GF-D8 (cell line): Measurements from ENCODE around the gene XPOT.
"Not testable (repeated sequence)": the region's sequence is repeated elsewhere in the genome, so short reads cannot be mapped to it uniquely, and the experiment has no call there.

Experiments used
- DNase-seq: peaks from one replicate; lab custom pipeline; 2025; lab: John Stamatoyannopoulos, UW

Gene XPOT

DNA sequence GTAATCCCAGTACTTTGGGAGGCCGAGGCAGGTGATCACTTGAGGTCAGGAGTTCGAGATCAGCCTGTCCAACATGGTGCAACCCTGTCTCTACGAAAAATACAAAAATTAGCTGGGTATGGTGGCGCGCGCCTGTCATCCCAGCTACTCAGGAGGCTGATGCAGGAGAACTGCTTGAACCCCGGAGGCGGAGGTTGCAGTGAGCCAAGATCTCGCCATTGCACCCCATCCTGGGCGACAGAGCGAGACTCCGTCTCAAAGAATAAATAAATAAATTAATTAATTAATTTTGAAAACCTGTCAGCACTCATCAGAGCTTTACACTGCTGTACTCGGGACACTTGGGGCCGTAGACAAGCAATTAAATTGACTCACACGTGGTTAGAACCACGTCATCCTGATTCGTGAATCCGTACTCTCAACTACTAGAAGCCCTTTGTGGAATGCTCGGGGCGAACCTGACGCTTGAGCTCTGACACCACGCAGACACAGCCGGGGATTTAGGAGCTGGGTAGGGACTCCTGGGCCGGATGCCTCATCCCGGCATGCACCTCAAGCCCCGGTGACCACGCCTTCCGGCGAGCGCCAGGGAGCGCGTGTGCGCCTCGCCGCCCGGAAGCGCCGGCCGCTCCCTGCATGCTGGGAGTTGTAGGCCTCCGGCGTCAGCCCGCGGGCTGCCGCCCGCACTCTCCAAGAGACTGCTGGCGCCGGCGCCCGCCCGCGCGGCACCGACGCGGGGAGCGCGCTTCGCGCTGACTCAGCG lies at the start of gene XPOT:
TSS of gene XPOT (plus strand) at position 686 of the 763 bp plus-strand sequence. CDS start 5,644 bp downstream, outside the sequence.
- peak; percentile 85 for DNase-seq

GRCh38 chr12:64356209-64356608 lies 48.0 kb upstream of the XPOT start:
- DNase-seq, result not testable (repeated sequence)

GRCh38 chr12:64361173-64361572 lies 43.0 kb upstream of the XPOT start:
- not testable (repeated sequence) for DNase-seq

GRCh38 chr12:64362721-64363305 lies 41.4 kb upstream of the XPOT start:
- DNase-seq, result no peak

- no peak for DNase-seq
Observed at GRCh38 chr12:64383675-64384074, 20.5 kb upstream of the XPOT start.

DNA sequence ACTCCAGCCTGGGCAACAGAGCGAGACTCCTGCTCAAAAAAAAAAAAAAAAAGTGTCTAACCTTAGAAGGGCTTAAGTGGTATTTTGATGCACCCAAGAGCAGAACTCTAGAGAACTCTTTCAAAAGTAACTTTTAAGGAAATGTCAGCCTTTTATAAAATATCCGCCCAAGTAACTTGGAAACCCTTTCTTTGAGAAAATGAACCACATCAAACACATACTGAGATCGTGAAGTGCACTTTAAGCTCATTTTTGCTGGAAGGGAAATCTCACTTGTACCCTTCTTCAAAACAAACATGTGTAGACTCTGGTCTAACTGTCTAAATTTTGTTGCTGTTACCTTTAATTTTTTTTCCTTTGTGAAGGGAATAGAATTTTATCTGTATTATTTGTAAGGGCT lies 19.2 kb upstream of the XPOT start:
- DNase-seq, result no peak

- DNase-seq, result no peak
Observed at GRCh38 chr12:64385468-64385867, 18.7 kb upstream of the XPOT start.

DNA sequence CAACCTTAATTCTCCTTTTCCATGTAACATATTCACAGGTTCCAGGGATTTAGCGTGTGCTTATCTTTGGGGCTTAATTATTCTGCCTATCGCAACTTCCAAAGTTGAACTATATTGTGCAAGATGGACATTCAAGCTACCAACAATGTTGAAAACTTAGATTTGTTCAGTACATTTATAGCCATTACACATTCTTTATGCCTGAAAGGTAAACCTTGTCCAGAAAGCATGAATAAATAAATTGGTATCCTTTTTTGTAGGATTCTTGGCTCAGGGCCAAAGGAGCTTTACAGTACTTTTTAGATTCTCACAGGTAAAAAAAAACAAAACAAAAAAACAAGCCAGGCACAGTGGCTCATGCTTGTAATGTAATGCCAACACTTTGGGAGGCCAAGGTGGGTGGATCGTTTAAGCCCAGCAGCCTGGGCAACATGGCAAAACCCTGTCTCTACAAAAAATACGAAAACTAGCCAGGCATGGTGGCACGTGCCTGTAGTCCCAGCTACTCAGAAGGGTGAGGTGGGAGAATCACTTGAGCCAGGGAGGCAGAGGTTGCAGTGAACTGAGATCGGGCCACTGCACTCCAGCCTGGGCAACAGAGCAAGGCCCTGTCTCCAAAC lies 16.9 kb upstream of the XPOT start:
- no peak for DNase-seq

DNA sequence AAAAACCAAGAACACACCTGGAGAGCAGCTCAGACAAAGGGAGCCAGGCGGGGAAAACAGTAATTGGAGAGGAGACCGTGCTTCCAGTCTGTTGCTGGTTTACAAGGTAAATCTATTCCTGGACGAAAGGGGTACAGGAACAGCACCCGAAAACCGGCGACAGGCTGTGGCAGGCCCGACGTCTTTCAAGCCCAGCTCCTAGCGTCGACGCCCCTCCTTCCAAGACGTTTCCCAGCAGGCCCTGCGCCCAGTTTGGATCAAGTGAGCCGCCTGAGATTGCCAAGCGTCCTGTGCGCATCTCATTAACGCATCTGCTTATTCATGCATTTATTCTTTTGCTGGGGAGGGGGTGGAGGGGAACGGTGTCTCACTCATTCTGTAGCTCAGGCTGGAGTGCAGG lies 15.0 kb upstream of the XPOT start:
- DNase-seq, result no peak

DNA sequence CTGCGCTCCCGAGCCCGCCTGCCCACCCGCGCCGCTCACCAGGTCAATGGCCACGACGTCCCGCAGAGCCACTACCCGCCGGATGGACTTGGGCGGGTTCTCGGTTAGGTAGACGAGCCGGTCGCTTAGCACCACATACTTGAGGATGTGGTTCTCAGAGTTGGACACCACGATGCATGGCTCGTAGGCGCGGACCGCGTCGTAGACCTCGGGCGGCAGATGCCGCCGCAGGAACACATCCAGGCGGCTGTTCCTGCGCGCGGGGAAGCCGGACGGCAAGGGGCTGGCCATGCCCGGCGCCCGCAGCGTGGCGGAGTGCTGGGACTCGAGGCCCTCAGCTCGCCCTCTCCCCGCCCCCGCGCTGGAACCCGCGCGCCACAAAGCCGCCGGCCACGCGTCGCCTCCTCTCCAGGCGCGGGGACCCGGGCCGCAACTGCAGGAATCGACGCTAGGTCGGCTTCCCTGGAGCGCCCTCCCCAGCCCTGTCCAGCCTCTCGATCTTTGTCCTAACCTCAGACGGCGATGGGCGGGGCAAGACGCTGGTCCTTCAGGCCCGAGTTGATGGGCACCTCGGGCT lies 13.8 kb upstream of the XPOT start, which contains the start of gene C12orf56:
TSS of gene C12orf56 (minus strand) at position 484 of the 577 bp plus-strand sequence. CDS start at position 291, 193 bp downstream.
- DNase-seq, result no peak

DNA sequence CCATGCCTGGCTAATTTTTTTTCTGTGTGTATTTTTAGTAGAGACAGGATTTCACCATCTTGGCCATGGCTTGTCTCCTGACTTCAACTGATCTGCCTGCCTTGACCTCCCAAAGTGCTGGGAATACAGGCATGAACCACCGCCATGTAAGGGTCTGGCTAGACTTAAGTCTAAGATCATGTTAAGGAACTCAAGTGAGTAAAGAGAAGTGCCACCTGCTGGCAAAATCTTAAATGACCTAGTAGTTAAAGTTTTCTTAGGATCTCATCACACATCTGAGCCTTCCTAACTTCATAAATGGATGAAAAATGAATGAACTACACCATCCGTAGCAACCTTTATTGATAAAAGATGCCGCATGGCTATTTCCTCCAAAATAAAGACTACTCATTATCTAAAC lies 12.0 kb upstream of the XPOT start:
- no peak for DNase-seq

- no peak for DNase-seq
Observed at GRCh38 chr12:64395739-64396138, 8.5 kb upstream of the XPOT start.

DNA sequence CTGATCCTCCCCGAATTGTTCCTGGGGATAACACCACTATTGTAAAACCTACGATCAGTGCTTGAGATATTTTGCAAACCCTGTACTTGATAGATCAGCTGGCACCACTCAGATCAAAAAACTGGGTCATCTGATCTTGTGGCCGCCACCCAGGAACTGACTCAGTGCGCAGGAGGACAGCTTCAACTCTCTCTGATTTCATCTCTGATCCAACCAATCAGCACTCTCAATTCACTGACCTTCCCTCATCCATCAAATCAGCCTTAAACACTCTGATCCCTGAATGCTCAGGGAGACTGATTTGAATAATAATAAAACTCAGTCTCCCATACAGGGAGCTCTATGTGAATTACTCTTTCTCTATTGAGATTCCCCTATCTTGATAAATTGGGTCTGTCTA lies 4.2 kb upstream of the XPOT start:
- no peak for DNase-seq

DNA sequence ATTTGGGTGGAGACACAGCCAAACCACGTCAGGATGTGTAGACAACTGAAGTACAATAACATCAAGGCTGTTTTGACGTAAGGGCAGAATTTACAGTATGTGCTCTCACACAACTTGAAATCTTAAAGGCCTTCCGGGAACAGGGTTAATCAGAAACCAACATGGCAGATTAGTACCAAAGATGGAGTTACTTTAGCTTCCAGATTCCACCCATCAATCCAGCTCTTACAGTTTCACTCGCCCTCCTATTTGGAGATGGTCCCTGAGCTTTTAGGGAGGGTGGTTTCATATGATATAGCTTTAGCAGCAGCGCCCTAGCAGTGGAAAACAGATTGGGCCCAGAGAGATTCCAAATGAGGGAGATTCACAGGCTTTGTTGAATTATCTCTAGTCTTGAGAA lies 2.0 kb upstream of the XPOT start:
- DNase-seq, result no peak

GRCh38 chr12:64404470-64405256 lies 471 bp downstream of the XPOT start:
- peak; percentile 63 for DNase-seq

- no peak for DNase-seq
Observed at GRCh38 chr12:64407342-64408223, 3.4 kb downstream of the XPOT start.

DNA sequence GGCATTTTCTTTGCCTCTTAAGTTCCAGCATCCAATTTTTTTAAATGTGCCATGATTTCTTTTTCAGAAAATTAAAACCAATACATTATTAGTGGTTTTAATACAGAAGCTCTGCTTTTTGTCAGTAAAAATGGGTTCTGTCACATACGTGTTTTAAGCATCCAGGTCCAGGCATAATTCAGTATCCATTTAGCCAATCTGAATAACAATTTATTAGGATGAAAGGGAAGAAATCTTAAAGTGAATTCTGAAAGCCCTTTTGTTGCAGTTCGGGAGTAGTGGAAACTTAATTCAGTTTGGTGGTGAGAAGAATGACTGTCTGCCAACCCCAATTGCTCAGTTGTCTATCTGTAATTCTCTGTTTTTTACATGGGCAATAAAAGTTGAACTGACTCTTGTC lies 7.2 kb downstream of the XPOT start:
- no peak for DNase-seq

DNA sequence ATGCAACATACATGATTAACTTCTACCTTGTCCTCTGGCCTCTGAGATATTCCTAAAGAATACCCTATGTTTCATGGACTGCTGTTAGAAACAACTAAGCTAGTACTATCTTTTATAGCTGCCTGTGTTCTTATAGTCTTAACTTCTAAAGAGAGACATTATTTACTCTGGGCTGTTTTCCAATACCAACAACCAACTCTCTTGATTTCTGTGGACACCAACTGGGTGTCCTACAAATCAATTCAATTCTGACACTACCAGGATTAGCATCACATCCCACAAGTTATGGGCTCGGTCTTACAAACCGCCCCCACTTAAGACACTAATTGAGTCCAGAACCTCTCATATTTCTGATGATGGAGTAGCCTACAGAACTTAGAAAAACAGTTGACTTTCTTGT lies 8.3 kb downstream of the XPOT start:
- no peak for DNase-seq

DNA sequence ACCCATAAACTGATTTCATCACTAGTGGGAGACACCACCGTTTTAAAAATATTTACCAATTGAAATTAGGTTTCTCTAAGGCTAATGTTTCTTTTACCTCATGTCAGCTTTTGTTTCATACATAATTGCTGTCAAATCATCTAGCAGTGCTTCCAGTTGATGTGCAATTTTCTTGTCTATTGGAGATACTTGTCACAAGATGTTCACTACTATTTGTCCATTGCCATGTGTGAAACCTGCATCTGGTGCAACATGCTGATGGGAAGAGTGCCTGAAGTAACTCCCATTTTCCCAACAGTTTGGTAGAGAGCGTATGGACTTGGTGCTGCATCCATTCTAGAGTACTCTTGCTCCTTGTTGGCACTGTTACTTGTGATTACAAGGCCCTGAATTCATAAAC lies 9.7 kb downstream of the XPOT start:
- DNase-seq, result no peak

DNA sequence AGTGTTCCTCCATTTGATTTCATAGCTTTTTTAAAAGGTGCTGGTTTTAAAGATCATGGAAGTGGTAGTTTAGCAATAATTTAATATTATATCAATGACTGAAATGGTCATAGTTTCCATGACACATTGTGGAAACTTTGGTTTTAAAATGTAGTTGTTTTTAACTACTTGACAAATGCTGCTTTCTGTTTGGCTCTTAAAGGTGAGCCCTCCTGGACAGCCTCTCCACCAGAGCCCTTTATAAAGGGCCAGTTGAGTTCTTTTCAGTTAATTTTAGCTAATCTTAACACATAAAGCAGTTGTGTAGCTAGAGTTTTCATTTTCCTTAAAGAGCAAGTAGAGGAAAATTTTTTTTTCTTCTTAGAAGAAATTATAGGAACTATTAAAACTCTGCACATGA lies 14.0 kb downstream of the XPOT start:
- DNase-seq, result no peak

- DNase-seq, result no peak
Observed at GRCh38 chr12:64419696-64420095, 15.5 kb downstream of the XPOT start.
